Activated T-cell treated with anti-CD3 and anti-CD28 coated beads for 24 hours (primary cell): ENCODE data around the gene FARP2.

ENCODE experiments used
- DNase-seq: peaks from one replicate; pipeline ENCODE4 v3.0.0-alpha.2; 2020; ENCODE audit warnings: low read depth

Gene FARP2

GRCh38 chr2:241532733-241533601 is 176.9 kb downstream of the FARP2 start:
- DNase-seq = no peak

GRCh38 chr2:241534293-241534692 is 178.2 kb downstream of the FARP2 start:
- DNase-seq = no peak

GRCh38 chr2:241534701-241535375 is 178.8 kb downstream of the FARP2 start:
- DNase-seq = no peak

DNA sequence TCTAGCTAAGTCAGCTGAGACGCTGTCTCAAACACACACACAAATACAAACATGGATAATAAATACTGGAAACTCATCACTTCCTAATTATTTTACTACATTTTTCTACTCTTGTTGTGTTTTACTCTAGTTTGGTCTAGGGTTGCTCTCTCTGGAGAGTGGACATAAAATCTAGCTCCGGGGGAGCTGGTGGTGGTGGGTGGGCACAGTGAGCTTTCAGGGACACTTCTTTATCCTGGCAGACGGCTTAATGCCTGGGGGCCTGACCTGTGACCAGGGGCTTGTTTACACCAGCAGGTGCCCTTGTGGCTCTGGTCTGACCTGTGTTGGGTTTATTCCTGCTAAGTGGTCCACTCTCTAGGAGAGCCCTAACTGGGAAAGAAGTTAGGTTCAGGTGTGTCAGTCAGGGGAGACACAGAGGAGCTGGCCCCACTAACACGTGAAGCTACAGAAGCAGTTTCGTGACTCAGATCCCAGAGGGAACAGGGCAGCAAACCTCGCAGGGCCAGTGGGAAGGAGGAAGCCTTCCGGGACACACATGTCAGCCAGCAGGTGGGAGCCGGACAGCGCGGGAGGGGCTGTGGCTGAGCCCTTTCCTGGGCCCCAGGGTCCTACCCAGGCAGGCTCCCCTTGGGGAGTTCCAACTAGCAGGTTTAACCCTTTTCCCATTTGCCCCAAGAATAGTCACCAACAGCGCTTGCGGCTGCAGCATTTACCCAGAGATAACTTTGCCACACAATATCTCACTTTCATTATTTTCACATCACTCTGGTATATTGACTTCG is 180.0 kb downstream of the FARP2 start:
- DNase-seq = no peak

GRCh38 chr2:241538838-241539615 is 182.9 kb downstream of the FARP2 start:
- DNase-seq = no peak

- no peak for DNase-seq
These were observed 183.7 kb downstream of the FARP2 start for GRCh38 chr2:241539616-241540374.

- DNase-seq = no peak
These were observed 184.3 kb downstream of the FARP2 start for GRCh38 chr2:241540401-241540770.

- DNase-seq = peak; percentile 47
These were observed 184.9 kb downstream of the FARP2 start for GRCh38 chr2:241540771-241541561.

- no peak for DNase-seq
These were observed 185.6 kb downstream of the FARP2 start for GRCh38 chr2:241541564-241542277.

DNA sequence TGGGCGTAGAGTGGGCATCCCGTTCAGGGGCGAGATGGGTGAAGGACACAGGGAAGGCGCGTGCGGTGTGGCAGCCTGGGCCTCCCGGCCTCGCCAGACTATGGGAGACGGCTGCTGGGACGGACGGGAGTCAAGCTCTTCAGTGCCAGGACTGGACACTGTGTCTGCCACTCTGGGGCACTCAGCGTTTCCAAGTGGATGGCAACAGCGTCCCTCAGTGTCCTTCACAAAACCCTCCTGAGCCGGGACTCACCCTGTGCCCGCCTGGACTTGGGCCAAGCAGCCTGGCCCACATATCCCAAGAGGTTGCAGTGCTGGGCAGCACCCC is 186.2 kb downstream of the FARP2 start:
- DNase-seq = no peak
